Liver (tissue), 3 donors: ENCODE measurements around the gene GATA3.

Source experiments
- ATF3 ChIP-seq: IDR thresholded peaks from 2 replicates; pipeline ENCODE4 v1.6.1; 2016; ENCODE audit warnings: antibody characterized with exemption
- CTCF ChIP-seq: fragments of 150-350 bp; IDR thresholded peaks from 2 replicates; pipeline ENCODE4 v1.5.1; 2017; ENCODE audit warnings: improper control_type of control experiment, low read depth, low read length; ENCODE audit not compliant: missing input control
- FOXA2 ChIP-seq: IDR thresholded peaks from 2 replicates; pipeline ENCODE4 v1.6.1; 2016; ENCODE audit warnings: antibody characterized with exemption
- GABPA ChIP-seq, 2 donors: IDR thresholded peaks in 1 of 2; conservative IDR thresholded peaks in 1 of 2; 2 replicates each; pipeline ENCODE4 v1.6.1; 2016; ENCODE audit warnings: antibody characterized with exemption in 2 of 2, mild to moderate bottlenecking in 1 of 2, moderate library complexity in 1 of 2
- HNF4A ChIP-seq, 2 donors: conservative IDR thresholded peaks; 2 replicates each; pipeline ENCODE4 v1.6.1; 2016; ENCODE audit warnings: antibody characterized with exemption in 2 of 2, mild to moderate bottlenecking in 2 of 2
- JUND ChIP-seq, 2 donors: IDR thresholded peaks; 2 replicates each; pipeline ENCODE4 v1.6.1; 2016; ENCODE audit warnings: antibody characterized with exemption in 2 of 2
- RAD21 ChIP-seq, 2 donors: IDR thresholded peaks; 2 replicates each; pipeline ENCODE4 v1.6.1; 2016; ENCODE audit warnings: antibody characterized with exemption in 2 of 2, mild to moderate bottlenecking in 2 of 2
- SP1 ChIP-seq: IDR thresholded peaks from 2 replicates; pipeline ENCODE4 v1.6.1; 2018; ENCODE audit warnings: antibody characterized with exemption, mild to moderate bottlenecking
- TAF1 ChIP-seq: conservative IDR thresholded peaks from 2 replicates; pipeline ENCODE4 v1.6.1; 2016; ENCODE audit warnings: antibody characterized with exemption, mild to moderate bottlenecking
- YY1 ChIP-seq: IDR thresholded peaks from 2 replicates; pipeline ENCODE4 v1.6.1; 2016; ENCODE audit warnings: antibody characterized with exemption, mild to moderate bottlenecking
- ZBTB33 ChIP-seq: IDR thresholded peaks from 2 replicates; pipeline ENCODE4 v1.6.1; 2016; ENCODE audit warnings: antibody characterized with exemption
- TF ChIP-seq, protein P1 (sequence below): IDR thresholded peaks from 2 replicates; pipeline ENCODE4 v1.6.1; 2016; ENCODE audit warnings: antibody characterized with exemption, mild to moderate bottlenecking
- TF ChIP-seq, protein P2 (sequence below): IDR thresholded peaks from 2 replicates; pipeline ENCODE4 v1.6.1; 2016; ENCODE audit warnings: antibody characterized with exemption
- donor health status: healthy.
- donor health status: healthy.

DNA sequence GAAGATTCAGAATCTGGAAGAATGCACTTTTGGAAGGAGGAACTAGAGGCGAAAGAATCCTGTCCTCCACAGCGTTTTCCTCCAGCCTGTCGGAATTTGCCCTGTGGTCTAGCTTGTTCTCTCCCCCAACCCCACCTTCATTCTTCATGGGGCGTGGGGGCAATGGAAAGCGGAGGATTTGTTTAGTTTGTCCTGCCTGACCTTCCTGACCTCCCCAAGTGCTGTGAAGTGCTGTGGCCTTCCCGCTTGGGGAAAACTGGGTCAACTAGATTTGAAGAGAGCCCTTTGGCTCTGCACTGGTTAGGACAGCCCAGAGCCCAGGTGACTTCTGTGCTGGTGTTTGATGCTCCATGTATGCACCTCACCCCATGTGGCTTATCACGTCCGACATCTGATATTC is 49.1 kb downstream of the GATA3 start:
- no peak for TF ChIP-seq CTCF
- no peak for TF ChIP-seq ATF3
- no peak for TF ChIP-seq TAF1
- no peak for TF ChIP-seq RAD21 (IDR thresholded peaks at IDR 0.05)
- TF ChIP-seq, protein P1, sequence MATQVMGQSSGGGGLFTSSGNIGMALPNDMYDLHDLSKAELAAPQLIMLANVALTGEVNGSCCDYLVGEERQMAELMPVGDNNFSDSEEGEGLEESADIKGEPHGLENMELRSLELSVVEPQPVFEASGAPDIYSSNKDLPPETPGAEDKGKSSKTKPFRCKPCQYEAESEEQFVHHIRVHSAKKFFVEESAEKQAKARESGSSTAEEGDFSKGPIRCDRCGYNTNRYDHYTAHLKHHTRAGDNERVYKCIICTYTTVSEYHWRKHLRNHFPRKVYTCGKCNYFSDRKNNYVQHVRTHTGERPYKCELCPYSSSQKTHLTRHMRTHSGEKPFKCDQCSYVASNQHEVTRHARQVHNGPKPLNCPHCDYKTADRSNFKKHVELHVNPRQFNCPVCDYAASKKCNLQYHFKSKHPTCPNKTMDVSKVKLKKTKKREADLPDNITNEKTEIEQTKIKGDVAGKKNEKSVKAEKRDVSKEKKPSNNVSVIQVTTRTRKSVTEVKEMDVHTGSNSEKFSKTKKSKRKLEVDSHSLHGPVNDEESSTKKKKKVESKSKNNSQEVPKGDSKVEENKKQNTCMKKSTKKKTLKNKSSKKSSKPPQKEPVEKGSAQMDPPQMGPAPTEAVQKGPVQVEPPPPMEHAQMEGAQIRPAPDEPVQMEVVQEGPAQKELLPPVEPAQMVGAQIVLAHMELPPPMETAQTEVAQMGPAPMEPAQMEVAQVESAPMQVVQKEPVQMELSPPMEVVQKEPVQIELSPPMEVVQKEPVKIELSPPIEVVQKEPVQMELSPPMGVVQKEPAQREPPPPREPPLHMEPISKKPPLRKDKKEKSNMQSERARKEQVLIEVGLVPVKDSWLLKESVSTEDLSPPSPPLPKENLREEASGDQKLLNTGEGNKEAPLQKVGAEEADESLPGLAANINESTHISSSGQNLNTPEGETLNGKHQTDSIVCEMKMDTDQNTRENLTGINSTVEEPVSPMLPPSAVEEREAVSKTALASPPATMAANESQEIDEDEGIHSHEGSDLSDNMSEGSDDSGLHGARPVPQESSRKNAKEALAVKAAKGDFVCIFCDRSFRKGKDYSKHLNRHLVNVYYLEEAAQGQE = no peak
- TF ChIP-seq YY1 = no peak
- no peak for TF ChIP-seq ZBTB33
- TF ChIP-seq SP1 = no peak
- TF ChIP-seq, protein P2, sequence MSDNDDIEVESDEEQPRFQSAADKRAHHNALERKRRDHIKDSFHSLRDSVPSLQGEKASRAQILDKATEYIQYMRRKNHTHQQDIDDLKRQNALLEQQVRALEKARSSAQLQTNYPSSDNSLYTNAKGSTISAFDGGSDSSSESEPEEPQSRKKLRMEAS = no peak
- TF ChIP-seq HNF4A (conservative IDR thresholded peaks at IDR 0.05) = no peak
- no peak for TF ChIP-seq GABPA (IDR thresholded peaks at IDR 0.05 in 1 of 2, conservative IDR thresholded peaks at IDR 0.05 in 1 of 2)
- TF ChIP-seq JUND (IDR thresholded peaks at IDR 0.05) = no peak
- no peak for TF ChIP-seq FOXA2
